WTC11 (cell line): ENCODE measurements around the gene STX5.
"Not testable (repeated sequence)": the region's sequence is repeated elsewhere in the genome, so short reads cannot be mapped to it uniquely, and the experiment has no call there.

Source experiments
- ESRRA ChIP-seq: sonication (generic); formaldehyde crosslinking; IDR thresholded peaks from 2 replicates; pipeline ENCODE4 v1.8.1; 2022; ENCODE audit warnings: mild to moderate bottlenecking, missing genetic modification reagents, borderline replicate concordance
- JUN ChIP-seq: sonication (generic); formaldehyde crosslinking; IDR thresholded peaks from 2 replicates; pipeline ENCODE4 v1.8.0; 2023; ENCODE audit warnings: mild to moderate bottlenecking, missing genetic modification reagents
- TF ChIP-seq, protein P1 (sequence below): fragments of 200-600 bp; IDR thresholded peaks from 2 replicates; pipeline ENCODE4 v1.8.0; 2022; ENCODE audit warnings: antibody characterized with exemption

DNA sequence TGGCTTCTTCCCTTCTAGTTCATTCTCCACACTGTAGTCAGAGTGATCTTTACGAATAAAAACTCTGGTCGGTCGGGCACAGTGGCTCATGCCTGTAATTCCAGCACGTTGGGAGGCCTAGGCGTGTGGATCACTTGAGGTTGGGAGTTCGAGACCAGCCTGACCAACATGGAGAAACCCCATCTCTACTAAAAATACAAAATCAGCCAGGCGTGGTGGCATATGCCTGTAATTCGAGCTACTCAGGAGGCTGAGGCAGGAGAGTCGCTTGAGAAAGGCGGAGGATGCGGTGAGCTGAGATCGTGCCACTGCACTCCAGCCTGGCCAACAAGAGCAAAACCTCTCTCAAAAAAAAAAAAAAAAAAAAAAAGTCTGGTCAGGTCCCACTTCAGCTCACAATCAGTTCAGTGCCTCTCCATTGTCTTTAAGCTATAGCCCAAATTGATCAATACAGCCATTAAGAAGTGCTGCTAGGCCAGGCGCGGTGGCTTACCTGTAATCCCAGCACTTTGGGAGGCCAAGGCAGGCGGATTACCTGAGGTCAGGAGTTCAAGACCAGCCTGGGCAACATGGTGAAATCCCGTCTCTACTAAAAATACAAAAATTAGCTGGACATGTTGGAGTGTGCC lies 29.8 kb upstream of the STX5 start:
- TF ChIP-seq JUN, ESRRA (CRISPR knock-in tag): not testable (repeated sequence)
- TF ChIP-seq, protein P1, sequence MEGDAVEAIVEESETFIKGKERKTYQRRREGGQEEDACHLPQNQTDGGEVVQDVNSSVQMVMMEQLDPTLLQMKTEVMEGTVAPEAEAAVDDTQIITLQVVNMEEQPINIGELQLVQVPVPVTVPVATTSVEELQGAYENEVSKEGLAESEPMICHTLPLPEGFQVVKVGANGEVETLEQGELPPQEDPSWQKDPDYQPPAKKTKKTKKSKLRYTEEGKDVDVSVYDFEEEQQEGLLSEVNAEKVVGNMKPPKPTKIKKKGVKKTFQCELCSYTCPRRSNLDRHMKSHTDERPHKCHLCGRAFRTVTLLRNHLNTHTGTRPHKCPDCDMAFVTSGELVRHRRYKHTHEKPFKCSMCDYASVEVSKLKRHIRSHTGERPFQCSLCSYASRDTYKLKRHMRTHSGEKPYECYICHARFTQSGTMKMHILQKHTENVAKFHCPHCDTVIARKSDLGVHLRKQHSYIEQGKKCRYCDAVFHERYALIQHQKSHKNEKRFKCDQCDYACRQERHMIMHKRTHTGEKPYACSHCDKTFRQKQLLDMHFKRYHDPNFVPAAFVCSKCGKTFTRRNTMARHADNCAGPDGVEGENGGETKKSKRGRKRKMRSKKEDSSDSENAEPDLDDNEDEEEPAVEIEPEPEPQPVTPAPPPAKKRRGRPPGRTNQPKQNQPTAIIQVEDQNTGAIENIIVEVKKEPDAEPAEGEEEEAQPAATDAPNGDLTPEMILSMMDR: not testable (repeated sequence)
